Right atrium auricular region (tissue), 2 donors: ENCODE results near the gene VPS16. TPM values are rescaled to one million over a fixed set of nuclear protein-coding genes. Genes with fewer than 3 reads are reported as not detected.
A peak's percentile ranks its signal among the peaks of the same experiment; 100 is the strongest.

Experiments
- DNase-seq: peaks from one replicate; pipeline ENCODE4 v3.0.0-alpha.2; 2019; ENCODE audit warnings: low spot score
- H3K27ac ChIP-seq, 2 donors: fragments of 200-600 bp; sonication (generic); 1 replicate in 1 of 2; 2 replicates in 1 of 2; pipeline ENCODE4 v1.5.1; 2016 to 2019
- H3K27me3 ChIP-seq, 2 donors: fragments of 200-600 bp; sonication (generic); one replicate each; pipeline versions ENCODE4 v1.5.1 to v1.6.0; 2017 to 2019
- H3K36me3 ChIP-seq: fragments of 200-600 bp; sonication (generic); one replicate; pipeline ENCODE4 v1.5.1; 2016
- H3K4me1 ChIP-seq, 2 donors: fragments of 200-600 bp; sonication (generic); one replicate each; pipeline versions ENCODE4 v1.5.1 to v1.6.0; 2017 to 2019
- H3K4me3 ChIP-seq, 2 donors: fragments of 200-600 bp; sonication (generic); 1 replicate in 1 of 2; 2 replicates in 1 of 2; pipeline ENCODE4 v1.5.1; 2017 to 2019; ENCODE audit warnings: mild to moderate bottlenecking in 1 of 2, moderate library complexity in 1 of 2
- H3K9me3 ChIP-seq, 2 donors: fragments of 200-600 bp; sonication (generic); one replicate each; pipeline ENCODE4 v1.5.1; 2019
- total RNA-seq, 2 donors: library from RNA; depleted of rRNA; stranded (reverse); fragments of >200 nt; gene quantifications; one replicate each; pipeline ENCODE4 v1.1.0, GENCODE V29; 2016
- TF ChIP-seq, protein P1 (sequence below), 2 donors: fragments of 200-600 bp; sonication (generic); IDR thresholded peaks; one replicate each; pipeline ENCODE4 v1.5.1; 2019; ENCODE audit warnings: antibody characterized with exemption in 2 of 2

VPS16 gene
- total RNA-seq, 2 donors from 2014 or later = 12.8 to 16.4 TPM

DNA sequence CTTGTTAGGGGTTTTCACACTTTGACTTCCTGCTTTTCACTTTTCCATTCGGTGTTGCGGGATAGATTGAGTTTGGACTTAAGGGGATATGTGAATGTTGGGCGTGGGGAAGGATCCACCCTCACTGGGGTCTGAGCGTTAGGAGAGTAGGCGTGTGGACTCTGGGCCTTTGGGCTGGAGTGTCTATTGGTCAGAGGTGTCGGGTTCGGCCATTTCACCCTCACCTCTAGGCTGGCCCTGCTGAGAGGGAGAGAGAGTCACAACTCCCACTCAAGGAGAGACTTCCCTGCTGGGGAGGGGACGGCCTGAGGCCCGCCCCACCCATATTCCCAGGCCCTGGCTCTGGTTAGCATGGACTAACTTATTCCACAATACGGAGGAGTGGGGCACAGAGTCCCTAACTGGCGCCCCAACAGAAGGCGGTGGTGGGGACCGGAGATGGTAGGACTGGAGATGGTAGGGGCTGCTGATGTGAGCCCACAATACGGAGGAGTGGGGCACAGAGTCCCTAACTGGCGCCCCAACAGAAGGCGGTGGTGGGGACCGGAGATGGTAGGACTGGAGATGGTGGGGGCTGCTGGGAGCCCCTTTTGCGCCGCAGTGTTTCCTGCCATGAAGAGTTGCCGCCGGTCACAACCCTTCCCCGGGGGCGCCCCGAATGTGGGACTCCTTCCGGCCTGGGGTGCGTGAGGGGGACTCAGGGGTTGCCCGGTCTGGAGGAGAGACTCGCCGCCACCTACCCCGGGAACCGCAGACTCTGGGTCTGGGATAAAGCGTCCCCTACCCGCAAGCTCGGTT lies 31.3 kb downstream of the VPS16 start:
- H3K4me1 ChIP-seq = peaks cover 0 to 50% of the 10 kb centered on the region in 2 donors
- H3K9me3 ChIP-seq = no peaks in the 10 kb centered on the region
- H3K27ac ChIP-seq = peak overlapping the region in 1 of 2 donors; percentile 82
- DNase-seq = no peak
- peak overlapping the region; percentile 92 to 98 for H3K4me3 ChIP-seq
- TF ChIP-seq, protein P1, sequence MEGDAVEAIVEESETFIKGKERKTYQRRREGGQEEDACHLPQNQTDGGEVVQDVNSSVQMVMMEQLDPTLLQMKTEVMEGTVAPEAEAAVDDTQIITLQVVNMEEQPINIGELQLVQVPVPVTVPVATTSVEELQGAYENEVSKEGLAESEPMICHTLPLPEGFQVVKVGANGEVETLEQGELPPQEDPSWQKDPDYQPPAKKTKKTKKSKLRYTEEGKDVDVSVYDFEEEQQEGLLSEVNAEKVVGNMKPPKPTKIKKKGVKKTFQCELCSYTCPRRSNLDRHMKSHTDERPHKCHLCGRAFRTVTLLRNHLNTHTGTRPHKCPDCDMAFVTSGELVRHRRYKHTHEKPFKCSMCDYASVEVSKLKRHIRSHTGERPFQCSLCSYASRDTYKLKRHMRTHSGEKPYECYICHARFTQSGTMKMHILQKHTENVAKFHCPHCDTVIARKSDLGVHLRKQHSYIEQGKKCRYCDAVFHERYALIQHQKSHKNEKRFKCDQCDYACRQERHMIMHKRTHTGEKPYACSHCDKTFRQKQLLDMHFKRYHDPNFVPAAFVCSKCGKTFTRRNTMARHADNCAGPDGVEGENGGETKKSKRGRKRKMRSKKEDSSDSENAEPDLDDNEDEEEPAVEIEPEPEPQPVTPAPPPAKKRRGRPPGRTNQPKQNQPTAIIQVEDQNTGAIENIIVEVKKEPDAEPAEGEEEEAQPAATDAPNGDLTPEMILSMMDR (IDR thresholded peaks at IDR 0.05) = no peak
- no peaks in the 10 kb centered on the region for H3K27me3 ChIP-seq
- H3K36me3 ChIP-seq = no peaks in the 10 kb centered on the region

DNA sequence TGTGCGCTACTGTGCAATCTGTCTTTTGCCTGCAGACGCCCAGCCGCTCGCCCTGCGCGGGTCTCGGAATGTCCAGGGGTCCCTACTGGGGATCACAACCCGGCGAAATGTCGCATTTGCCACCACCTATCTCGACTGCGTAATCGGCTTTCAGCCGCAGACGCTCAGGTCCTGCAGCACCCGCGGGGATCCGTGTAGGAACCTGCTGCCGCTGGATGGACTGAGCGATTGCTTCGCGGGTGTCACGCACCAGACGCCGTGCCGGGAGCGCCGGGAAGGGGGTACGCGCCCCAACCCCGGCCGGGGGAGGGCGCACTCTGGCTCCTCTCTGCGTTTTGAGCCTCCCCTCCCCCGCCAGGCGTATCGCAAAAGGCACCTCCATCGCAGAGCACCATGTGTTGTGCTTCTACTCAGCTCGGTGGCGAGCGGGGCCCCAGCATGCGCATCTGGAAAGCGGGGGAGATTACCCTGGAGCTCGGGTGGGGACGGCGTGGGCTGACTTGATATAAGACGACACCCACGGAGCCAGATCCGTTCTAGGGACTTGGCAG lies 32.0 kb downstream of the VPS16 start:
- Histone ChIP-seq H3K4me3 (peak overlapping the region; percentile 92 to 98), H3K9me3 (no peaks in the 10 kb centered on the region), H3K27ac (peak overlapping the region in 1 of 2 donors; percentile 82), H3K27me3 (no peaks in the 10 kb centered on the region), H3K4me1 (peaks cover 0 to 50% of the 10 kb centered on the region in 2 donors), H3K36me3 (no peaks in the 10 kb centered on the region)
- TF ChIP-seq, protein P1 (IDR thresholded peaks at IDR 0.05) = peak in 1 of 2 donors; percentile 46
- DNase-seq = peak; percentile 70

DNA sequence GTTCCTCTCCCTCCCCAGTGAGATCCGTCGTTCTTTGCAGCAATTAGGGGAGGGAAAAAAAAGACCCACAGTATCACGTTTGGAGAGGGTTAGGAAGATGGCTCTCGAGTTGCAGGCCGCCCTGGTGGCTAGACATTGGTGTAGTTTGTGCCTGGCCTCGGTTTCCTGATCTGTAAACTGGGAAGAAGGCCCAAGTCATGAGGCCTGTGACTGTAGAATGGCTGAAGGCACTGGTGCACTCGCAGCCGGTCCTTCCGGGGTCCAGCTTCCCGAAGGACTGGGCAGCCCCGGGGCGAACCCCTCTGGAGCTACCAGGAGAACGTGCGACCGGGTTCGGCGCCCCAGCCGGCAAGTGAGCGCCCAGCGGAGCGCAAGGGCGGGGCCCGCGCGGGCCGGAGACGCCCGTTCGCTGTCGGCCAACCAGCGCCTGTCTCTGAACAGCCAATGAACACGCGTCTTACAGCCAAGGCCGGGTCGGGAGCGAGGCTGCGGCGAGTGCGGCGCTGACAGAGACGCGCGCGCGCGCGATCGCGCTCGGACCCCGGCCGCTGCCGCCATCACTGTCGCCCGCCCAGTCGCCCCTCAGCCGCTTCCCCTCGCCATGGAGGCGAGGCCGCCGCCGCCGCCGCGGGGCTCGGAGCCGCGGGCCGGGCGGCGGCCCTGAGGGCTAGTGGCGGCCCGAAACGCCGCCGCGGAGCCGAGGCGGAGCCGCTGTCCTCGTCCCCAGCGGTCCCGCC lies 32.6 kb downstream of the VPS16 start, which contains the start of gene PTPRA:
PTPRA (plus strand) TSS at position 472 of the 737 bp plus-strand sequence. CDS start 90,797 bp downstream, outside the sequence.
- H3K4me1 ChIP-seq = peaks cover 0 to 50% of the 10 kb centered on the region in 2 donors

DNA sequence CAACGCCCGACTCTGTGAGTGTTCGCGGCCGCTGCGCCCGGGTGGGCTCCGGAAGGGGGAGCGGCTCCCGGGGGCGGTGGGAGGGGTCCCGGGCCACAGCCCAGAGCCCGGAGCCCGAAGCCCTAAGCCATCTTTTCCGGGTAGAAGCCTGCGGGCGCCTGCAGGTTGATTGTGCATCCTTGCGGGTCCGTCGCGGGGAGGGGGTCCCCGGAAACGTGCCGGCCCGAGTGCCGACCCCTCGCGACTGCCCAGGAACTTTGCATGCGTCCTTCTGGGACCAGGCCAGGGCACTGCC lies 33.1 kb downstream of the VPS16 start:
- Histone ChIP-seq H3K9me3 (no peaks in the 10 kb centered on the region), H3K27me3 (no peaks in the 10 kb centered on the region), H3K4me3 (peak overlapping the region; percentile 92 to 98), H3K27ac (peak overlapping the region; percentile 70 to 82), H3K4me1 (peaks cover 0 to 55% of the 10 kb centered on the region in 2 donors), H3K36me3 (no peaks in the 10 kb centered on the region)
- TF ChIP-seq, protein P1 (IDR thresholded peaks at IDR 0.05) = no peak
- DNase-seq = no peak

More for the DNA sequence above, 32.6 kb downstream of the VPS16 start, which contains the start of gene PTPRA:
- TF ChIP-seq, protein P1 (IDR thresholded peaks at IDR 0.05) = no peak
- Histone ChIP-seq H3K9me3 (no peaks in the 10 kb centered on the region), H3K27me3 (no peaks in the 10 kb centered on the region), H3K27ac (peak within 1 kb of the TSS; percentile 70 to 82), H3K36me3 (no peaks in the 10 kb centered on the region), H3K4me3 (peak within 1 kb of the TSS; percentile 92 to 98)
- peak; percentile 93 for DNase-seq

DNA sequence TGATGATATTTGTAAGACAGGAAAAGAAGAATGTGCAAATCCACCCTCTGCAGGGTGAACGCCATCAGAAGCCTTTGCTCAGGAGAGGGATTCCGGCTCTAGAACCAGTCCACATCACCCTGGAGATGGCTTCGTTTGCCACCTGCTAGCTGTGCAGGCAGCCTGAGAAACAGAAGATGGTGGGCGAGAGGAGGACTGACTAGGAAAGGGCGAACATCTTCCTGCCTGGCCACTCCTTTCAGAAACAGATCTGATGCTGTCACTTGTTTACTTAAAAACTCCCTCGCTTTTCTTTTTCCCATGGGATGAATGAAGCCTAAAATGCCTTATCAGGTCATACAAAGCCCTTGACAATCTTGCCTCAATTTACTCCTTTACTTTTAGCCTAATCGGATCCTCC lies 33.9 kb downstream of the VPS16 start:
- peaks cover 0 to 61% of the 10 kb centered on the region in 2 donors for H3K4me1 ChIP-seq
- no peaks in the 10 kb centered on the region for H3K27me3 ChIP-seq
- no peaks in the 10 kb centered on the region for H3K36me3 ChIP-seq
- peak overlapping the region; percentile 92 to 98 for H3K4me3 ChIP-seq
- peak overlapping the region in 1 of 2 donors; percentile 70 for H3K27ac ChIP-seq
- DNase-seq = no peak
- TF ChIP-seq, protein P1 (IDR thresholded peaks at IDR 0.05) = no peak
- no peaks in the 10 kb centered on the region for H3K9me3 ChIP-seq
